NCI-H2081 treated with DMSO at 0.1 percent for 48 hours (cell line): ENCODE measurements around the gene DNAH10.
"Not testable (repeated sequence)": the region's sequence is repeated elsewhere in the genome, so short reads cannot be mapped to it uniquely, and the experiment has no call there.

Experiments used
- DNase-seq: peaks from one replicate; lab custom pipeline; 2025; lab: John Stamatoyannopoulos, UW

DNAH10 gene

DNA sequence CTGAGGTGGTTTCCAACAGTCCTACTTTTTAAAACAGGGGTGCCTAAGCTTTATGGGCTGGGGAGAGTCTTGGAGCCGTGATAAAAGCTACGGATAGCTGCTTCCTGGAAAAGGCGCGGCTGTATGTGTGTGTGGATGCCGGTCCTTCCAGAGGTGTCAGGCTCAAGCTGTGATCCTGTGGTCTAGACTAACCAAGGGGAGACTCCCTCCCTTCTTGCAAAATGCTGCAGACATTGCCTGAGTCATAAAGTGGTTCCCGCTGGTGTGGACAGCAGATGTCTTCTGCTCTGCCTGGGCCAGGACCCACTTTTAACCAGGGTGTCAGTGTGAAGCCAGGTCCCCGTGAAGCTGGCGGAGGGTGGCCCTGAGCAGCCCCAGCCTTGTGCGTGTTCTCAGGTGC lies 172.7 kb downstream of the DNAH10 start:
- DNase-seq: no peak

DNA sequence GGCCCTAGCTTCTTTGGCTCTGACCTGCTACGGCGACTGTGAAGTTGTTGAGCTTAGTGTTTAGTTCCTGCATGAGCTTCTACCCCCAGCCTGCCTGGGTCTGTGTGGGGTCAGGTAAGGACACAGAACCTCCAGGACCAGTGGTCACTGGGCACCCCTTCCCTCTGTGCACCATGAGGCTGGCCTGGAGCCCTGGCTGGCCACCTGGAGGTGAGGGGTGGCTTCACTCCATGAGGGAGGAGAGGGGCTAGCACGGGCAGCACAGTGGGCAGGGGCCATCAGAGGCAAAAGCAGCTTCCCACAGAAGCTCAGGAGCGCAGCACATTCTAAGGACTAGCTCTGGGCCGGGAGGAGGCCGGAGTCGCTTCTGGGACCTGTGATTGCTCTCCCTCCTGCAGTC lies 173.9 kb downstream of the DNAH10 start:
- no peak for DNase-seq

DNA sequence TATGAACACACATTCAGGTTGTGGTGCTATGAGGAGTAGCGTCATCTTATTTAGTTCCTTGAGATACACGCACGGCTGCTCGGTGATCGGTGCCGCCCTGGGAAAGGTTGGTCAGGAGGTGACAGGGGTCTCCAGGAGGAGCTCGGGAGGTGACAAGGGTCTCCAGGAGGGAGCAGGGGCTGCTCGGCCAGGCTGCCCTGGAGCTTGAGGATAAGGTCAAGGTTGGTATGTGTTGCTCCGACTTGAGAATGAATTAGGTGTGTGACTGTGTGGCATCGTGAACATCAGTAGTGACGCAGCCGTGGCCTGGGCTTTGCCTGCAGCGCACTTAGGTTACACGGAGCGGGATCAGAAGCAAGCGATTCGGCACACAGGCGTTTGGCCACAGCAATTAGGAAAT lies 174.4 kb downstream of the DNAH10 start:
- no peak for DNase-seq

DNA sequence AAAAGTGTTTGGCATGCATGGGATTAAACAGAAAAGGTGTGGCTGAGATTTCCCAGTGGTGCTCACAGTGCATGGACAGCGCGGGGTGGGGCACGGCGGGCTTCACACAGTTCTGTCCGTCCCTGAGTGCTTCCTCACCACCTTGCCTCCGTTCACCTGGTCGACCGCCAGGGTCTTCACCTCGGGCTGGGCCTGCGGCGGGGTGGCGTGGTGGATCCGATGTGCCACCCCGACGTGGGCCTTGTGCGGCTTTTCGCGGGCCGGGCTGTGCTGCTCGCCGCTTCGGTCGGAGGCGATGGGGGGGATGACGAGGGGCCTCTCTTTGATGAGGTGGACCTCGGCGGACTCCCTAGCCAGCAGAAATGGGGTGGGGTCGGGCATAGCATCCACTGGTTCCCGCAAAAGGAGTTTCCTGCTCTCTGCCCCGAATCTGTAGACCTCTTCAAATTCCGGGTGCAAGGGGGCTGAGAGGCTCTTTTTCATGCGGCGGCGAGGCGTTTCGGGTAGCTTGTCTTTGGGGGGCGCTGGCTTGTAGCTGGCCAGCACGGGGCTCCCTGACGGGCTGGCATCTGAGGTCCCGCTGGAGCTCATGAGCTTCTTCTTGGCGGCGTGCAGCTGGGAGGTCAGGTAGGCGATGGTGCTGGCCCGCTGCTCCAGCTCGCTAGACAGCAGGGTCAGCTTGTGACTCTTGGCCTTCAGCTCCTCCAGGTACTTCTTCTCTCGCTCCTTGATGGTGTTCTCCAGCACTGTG lies 175.0 kb downstream of the DNAH10 start:
- no peak for DNase-seq

DNA sequence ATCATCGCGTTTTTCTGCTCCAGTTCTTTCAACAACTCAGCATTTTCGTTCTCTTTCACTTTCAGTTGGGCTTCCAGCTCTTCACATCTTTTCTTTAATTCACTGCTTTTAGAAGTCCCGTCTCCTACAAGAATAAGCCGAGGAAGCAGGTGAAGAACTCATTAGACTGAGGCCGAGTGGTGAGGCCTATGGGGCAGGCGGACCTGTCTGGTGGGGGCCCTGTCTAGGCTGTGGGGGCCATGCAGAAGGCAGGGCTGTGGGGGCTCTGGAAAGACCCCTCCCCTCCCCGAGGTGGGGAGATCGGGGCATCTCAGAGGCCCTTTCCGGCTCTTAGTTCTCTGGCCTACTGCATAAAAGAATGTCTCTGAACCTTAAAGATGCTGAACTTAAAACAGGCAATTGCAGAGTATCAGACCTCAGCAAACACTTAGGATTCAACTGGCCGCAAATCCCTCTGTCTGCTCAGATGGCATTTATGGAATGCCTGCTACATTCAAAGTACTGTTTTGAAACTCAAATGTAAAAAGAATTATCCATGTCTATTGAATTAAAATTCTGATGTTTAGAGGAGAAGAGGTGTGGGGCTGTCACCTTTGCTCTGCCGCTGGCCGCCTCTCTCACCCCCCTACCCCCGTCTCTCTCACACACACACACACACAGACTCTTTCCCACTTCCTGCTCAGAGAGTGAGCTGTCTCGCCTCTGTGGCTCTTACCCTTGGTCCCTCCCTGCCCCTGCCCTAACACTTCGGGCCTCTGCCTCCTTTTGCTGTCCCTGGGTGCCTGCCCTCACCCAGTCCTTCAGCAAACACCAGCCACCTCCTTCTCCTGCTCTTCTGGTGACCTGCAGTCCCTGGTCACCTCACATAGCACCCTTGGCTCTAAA lies 175.8 kb downstream of the DNAH10 start:
- no peak for DNase-seq

DNA sequence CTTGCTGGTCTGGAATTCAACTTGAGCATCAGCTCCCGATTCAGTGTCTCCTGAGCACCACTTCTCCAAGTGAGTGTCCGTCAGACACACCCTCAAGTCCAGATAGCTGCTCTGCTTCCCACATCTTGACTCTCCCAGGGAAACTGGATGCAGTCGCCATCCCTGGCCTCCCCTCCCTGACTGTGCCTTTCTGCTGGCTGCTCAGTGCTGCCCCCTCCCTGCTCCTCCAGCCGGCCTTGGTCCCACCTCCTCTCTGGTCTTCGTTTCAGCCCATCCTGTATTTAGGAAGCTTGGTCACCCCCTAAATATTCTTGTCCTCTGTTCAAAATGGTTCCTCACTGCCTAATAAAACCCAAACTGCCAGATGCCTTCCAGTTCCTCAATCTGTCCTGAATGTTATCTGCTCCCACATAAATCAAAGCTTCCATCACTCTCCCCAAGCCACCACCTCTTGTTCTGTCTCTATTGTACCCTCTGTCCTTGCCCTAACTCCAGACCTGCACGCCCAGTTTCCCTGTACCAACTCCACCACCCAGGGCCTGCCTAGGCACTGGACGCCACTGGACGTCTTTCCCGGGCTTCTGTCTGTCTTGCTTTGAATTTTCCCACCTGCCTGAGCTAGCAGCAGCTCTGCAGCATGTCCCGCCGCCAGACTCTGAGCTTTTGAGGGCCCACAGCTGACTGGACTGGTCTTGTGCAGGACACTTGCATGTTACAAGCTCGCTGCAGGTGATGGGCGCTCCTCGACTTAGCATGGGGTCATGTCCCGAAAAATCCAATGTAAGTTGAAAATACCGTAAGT lies 176.8 kb downstream of the DNAH10 start:
- DNase-seq: no peak

DNA sequence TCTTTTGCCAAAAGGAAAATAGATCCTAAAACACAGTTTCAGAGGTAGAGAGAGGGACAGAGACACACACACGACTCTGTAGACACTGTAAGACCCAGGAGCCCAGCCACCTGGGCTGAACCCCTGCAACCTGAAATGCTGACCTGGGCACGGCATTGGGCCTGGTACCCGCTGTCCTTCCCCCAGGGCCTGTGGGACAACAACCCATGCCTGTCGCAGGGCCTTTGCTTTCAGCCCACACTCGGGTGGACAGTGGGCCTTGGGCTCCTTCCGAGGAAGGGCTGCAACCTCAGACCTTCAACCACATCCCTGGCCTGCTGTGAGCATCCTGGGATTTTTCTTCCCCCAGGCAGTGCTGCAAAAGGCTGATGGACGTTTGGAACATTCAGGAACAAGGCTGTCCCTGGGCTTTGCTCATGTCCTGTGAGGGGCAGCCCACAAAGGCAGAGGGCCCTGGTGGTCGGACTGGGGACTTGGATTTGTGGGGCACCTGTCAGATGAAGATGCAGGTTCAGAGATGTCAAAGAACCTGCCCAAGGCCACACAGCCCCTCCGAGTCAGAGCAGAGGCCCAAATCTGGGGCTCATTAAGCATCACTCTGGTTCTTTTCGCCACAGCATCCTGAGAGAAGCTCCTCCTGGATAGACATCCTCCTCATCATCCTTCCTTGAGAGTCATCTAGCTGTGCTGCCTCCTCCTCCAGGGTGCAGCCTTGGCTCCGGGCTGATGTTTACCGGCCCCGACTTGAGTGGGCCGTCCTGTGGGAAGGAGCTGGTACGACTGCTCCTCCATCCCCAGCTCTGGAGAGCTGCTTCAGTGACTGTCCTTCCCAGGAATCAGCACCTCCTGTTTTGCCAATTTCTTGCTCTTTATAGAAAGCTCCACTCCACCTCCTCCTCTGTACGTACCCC lies 177.9 kb downstream of the DNAH10 start:
- DNase-seq: no peak

DNA sequence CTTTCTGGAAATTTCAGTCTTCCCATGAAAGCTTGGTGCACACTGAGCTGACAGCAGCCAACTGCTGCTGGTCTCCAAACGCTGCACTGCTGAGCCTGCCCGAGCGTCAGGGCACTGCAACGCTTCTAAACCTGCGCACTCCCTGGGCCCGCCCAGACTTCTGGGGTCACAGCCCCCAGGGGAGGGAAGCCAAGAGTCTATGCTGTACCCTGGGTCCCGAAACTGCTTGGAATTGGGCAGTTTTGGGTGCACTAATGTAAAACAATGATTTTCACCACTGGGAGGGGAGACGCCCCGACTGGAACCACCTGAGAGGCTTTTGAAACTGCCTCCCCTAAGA lies 178.5 kb downstream of the DNAH10 start:
- no peak for DNase-seq

DNA sequence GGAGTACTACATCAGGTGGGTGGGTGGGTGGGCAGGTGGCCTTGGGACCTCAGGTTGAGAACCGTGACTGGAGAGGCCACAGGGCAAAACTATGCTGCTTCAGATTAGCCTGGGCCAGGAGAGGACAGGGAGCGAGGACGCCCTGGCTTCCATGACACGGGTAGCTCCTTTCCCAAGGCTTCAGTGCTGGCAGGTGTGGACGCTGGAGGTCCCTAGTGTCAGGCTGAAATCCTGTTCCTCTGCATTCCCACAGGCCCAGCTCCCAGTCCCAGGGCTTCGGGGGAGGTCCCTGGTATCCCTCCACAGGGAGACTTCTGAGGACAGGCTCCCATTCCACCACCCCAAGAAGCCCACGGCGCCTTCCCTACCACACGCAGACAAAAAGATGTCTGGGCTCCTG lies 178.9 kb downstream of the DNAH10 start:
- no peak for DNase-seq

DNA sequence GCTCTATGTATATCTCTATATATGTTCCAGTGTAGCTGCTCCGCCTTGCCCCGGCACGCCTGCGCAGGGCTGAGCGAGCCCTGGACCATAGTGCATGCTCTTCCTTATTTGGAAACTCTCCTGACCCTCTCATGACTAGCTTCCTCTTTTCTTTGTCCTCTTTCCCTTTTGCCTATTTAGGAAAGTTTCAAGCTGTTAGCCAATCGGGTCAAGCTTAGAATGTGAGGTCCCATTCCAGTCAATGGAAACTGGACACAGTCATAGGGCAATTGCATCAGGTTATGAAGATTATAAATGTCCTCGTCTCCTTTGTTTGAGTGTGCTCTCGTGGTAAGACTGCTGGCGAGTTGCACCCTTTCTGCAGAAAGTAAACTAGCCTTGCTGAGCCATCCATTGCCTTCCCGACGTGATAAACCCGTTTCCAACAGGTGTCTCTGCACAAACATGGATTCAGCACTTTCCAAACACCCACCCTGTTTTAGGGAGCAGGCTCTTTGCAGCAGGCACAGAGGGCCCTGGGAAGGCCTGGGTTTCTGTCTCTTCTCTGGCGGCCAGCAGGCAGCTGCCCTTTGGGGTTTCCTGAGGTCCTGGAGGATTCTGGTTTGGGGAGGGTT lies 179.6 kb downstream of the DNAH10 start:
- DNase-seq: no peak

DNA sequence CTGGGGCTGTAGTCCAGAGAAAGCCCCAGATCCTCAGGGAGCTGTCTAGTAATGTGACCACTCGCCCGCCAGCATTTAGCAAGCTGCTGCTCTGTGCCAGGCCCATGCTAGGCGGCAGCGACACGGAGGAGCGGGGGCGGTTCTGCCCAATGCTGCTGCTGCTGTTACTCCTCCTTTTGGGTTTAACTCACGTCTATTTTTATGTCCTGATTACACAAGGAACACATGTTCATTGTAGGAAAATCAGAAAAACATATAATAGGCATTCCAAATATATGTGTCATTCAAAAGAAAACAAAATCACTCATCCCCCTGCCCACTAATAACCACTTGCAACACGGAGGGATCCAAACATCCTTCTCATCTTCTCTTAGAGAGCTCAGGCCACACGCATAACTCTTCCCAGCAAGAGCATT lies 180.1 kb downstream of the DNAH10 start:
- DNase-seq: no peak

DNA sequence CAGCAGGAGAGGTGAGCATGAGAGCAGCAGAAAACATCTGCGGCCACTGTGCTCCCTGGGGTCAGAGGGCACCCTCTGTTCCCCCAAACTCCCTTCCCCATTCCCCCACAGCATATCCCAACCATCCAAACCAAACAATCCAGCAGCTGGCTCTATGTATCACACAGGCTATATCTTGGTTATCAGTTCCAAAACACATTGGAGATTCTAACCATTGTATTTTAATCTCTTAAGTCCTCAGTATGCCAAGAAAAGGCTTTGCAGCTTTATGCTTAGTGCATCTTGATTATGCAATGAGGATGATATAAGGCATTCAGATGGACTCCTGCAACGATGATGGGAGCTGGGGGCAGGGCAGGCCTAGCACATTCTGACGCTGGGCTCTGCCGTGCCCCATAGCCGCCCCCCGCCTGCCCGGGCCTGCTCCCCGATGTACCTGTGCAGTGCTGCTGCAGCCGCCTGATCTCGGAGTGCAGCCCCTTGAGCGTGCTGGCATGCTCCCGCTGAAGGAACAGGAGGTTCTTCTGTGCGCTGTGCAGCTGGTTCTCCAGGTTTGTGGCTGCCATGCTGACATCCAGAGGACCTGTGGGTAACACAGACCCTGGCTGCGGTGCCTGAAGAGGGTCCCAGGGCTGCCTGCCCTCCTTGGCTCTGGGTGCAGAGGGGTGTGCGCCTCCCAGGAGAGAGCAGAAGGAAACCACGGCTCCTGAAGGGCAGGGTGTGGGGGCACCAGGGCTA lies 181.0 kb downstream of the DNAH10 start:
- DNase-seq: no peak

DNA sequence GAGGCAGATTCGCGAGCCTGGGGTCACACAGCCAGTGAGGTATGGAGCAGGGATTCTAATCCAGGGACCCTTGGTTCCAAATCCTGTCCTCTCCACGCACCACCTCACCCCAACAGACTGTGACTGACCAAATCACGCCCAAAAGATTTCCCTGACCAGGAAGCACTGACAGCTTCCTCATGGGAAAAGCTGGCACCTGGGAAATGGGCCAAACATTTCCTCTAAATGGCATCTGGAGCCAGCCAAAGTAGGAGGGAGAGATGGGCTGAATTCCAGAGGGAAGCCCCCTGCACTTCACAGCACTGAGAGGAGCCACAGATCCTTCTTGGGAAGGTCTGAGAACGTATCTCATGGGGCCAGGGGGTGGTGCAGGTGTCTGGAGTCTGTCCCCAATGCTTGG lies 181.7 kb downstream of the DNAH10 start:
- no peak for DNase-seq

DNA sequence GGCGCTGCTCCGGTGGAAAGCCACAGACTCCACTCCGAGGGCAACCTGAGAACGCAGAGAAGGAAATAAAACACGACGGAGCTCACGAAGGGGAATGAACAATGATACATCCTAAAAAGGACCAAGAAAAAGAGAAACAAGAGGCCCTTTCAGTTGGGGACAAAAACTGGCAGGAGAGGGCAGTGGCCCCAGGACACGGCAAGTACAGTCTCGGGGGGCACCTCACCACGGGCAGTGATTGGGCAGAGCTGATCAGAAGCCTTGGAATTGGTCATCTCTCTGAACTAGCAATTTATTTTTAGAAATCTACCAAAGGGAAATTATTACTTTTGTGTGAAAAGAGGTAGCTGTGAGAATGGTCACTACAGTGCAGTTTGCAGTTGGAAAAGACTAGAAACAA lies 182.6 kb downstream of the DNAH10 start:
- DNase-seq: no peak

DNA sequence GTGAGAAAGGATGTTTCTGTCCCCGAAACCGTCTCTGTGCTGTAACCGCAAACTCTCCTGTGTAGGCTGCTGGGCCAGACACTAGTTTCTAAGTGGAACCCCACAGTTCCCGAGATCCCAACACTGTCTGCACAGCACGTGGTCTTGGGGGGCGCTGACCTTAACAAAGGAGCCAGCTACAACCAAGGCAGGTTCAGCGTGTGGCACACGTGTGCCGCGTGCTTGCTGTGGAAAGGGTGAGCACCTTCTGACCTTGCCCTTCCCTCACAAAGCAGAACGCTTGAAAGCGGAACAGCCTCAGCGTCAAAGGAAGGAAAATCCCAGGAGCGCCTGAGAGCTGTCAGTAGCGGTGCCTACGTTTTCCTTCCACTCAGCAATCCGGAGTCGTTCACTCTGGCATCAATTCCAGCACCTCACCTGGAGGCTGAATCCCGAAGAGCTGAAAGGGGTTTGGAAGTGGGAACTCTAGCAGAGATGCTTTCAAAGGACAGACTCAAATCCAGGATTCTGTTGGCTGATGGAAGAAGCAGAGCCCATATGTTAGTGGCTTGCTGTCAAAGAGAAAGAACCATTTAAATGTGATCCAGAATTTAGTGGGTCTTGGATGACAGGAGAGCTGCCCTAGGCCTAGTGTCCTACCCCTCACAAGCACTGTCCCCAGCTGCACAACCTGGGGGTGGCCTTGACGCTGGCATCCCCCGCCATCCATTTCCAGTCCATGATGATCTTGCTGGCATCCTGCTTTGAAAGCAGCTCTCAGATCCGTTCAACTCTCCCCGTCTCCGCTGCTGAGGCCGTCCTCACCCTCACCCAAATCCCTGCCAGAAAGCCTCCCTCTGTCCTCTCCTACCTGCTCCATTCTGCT lies 183.4 kb downstream of the DNAH10 start:
- no peak for DNase-seq

DNA sequence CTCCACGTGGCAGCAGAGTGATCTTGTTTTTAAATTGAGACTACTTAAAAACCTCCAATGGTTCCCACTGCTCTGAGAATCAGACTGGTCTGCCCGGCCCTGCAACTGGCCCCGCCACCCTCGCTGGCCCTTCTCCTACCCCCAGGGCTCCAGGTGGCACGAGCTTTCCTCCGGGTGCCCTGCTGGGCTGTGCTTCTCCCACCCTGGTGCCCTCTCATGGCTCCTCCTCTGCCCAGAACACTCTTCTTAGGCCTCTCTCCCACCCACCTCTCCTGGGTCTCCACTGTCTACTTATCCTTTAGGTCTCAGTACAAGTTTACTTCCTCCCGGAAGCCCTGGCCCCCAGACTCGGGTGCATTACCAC lies 184.0 kb downstream of the DNAH10 start:
- DNase-seq: no peak

DNA sequence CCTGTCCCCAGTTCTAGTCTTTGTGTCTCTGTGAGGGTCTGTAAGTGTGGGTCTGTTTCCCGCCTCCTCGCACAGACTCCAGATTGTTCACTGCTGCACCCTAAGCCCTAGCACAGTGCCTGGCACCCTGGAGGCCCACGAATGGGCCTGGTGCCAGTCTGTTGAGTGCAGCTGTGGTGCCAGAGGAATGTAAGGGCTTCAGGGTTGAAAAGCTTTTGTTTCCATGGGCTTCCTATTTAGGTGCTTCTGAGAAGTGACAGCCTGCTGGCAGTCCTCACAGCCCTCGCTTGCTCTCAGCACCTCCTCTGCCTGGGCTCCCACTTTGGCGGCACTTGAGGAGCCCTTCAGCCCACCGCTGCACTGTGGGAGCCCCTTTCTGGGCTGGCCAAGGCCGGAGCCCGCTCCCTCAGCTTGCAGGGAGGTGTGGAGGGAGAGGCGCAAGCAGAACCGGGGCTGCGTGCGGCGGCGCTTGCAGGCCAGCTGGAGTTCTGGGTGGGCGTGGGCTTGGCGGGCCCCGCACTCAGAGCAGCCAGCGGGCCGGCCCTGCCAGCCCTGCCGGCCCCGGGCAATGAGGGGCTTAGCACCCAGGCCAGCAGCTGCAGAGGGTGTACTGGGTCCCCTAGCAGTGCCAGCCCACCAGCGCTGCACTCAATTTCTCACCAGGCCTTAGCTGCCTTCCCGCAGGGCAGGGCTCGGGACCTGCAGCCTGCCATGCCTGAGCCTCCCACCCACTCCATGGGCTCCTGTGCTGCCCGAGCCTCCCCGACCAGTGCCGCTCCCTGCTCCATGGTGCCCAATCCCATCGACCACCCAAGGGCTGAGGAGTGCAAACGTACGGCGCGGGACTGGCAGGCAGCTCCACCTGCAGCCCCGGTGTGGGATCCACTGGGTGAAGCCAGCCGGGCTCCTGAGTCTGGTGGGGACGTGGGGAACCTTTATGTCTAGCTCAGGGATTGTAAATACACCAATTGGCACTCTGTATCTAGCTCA lies 184.7 kb downstream of the DNAH10 start:
- not testable (repeated sequence) for DNase-seq

DNA sequence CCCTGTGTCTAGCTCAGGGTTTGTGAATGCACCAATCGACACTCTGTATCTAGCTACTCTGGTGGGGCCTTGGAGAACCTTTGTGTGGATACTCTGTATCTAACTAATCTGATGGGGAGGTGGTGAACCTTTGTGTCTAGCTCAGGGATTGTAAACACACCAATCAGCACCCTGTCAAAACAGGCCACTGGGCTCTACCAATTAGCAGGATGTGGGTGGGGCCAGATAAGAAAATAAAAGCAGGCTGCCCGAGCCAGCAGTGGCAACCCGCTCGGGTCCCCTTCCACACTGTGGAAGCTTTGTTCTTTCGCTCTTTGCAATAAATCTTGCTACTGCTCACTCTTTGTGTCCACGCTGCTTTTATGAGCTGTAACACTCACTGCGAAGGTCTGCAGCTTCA lies 185.4 kb downstream of the DNAH10 start:
- not testable (repeated sequence) for DNase-seq
